Measurements from ENCODE around the gene MUC12.
"Not testable (repeated sequence)": the region's sequence is repeated elsewhere in the genome, so short reads cannot be mapped to it uniquely, and the experiment has no call there.

The MUC12 gene, protein sequence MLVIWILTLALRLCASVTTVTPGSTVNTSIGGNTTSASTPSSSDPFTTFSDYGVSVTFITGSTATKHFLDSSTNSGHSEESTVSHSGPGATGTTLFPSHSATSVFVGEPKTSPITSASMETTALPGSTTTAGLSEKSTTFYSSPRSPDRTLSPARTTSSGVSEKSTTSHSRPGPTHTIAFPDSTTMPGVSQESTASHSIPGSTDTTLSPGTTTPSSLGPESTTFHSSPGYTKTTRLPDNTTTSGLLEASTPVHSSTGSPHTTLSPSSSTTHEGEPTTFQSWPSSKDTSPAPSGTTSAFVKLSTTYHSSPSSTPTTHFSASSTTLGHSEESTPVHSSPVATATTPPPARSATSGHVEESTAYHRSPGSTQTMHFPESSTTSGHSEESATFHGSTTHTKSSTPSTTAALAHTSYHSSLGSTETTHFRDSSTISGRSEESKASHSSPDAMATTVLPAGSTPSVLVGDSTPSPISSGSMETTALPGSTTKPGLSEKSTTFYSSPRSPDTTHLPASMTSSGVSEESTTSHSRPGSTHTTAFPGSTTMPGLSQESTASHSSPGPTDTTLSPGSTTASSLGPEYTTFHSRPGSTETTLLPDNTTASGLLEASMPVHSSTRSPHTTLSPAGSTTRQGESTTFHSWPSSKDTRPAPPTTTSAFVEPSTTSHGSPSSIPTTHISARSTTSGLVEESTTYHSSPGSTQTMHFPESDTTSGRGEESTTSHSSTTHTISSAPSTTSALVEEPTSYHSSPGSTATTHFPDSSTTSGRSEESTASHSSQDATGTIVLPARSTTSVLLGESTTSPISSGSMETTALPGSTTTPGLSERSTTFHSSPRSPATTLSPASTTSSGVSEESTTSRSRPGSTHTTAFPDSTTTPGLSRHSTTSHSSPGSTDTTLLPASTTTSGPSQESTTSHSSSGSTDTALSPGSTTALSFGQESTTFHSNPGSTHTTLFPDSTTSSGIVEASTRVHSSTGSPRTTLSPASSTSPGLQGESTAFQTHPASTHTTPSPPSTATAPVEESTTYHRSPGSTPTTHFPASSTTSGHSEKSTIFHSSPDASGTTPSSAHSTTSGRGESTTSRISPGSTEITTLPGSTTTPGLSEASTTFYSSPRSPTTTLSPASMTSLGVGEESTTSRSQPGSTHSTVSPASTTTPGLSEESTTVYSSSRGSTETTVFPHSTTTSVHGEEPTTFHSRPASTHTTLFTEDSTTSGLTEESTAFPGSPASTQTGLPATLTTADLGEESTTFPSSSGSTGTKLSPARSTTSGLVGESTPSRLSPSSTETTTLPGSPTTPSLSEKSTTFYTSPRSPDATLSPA (N-terminal part only)

GRCh38 chr7:100969066-100969615 is at the start of gene MUC12:
TSS of gene MUC12 (plus strand) at chr7:100969565. CDS start at chr7:100969623, 58 bp downstream.
- no peak for DNase-seq

DNA sequence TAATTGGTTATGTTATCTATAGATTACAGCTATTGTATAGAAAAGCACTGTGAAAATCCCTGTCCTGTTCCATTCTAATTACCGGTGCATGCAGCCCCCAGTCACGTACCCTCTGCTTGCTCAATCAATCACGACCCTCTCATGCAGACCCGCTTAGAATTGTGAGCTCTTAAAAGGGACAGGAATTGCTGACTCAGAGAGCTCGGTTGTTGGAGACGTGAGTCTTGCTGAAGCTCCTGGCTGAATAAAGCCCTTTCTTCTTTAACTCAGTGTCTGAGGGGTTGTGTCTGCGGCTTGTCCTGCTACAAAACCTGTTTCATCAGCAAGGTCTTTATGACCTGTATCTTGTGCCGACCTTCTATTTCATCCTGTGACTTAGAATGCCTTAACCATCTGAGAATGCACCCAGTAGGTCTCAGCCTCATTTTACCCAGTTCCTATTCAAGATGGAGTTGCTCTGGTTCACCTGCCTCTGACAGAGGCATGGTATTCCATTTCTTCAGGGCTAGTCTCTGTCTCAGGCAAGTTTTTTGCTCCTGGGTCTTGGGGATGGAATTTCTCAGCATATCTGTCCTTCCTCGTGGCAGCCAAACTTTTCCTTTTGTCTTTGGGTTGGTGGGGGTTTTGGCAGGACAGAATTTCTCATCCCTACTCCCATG is 49.5 kb upstream of the MUC12 start:
- not testable (repeated sequence) for DNase-seq

DNA sequence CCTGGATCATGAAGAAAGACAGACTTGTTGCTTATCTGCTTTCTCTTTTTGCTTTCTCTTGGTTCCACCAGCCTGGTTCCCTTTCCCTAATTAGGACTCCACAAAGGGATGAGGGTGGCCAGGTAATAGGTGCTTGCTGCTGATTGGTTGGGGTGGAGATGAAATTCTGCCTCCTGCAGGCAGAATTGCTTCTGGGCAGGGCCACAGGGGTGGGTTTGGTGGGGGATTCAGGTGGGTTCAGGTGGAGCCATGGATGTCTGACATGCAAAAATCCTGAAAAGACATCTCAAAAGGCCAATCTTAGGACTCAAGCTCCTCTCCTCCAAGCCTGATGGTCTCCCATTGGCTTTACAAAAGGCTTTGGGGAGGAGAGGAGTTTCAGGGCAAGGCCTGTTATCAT is 48.3 kb upstream of the MUC12 start:
- DNase-seq, result no peak

DNA sequence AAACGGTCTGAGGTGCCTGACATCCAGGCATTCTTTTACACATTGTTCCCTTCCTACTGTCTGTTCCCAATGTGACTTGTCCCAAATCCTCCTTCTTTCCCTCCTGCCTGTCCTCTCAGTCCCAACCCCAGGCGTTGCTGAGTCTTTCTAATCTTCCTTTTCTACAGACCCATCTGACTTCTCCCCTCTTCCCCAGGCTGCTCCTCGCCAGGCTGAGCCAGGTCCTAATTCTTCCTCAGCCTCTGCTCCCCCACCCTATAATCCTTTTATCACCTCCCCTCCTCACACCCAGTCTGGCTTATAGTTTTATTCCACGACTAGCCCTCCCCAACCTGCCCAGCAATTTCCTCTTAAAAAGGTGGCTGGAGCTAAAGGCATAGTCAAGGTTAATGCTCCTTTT is 45.7 kb upstream of the MUC12 start:
- not testable (repeated sequence) for DNase-seq

DNA sequence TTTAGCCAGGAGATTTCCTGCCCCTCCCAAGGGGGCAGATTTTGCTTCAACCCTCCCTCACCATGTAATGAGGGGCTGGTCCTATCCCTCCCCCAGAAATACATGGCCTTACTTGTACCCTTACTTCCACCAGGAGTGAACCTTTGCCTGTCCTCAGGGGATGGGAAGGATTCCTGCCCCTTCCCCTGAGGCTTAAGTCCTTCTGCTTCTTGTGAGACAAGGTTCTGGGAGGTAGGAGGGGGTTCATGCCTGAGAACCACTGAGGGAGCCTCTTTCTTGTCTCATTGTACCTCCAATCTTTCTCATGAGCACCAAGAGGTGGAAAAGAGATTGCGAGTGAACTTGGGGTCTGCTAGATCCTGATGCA is 39.6 kb upstream of the MUC12 start:
- DNase-seq, result no peak

- DNase-seq, result no peak
Observed at GRCh38 chr7:100933734-100934133, 35.6 kb upstream of the MUC12 start.

DNA sequence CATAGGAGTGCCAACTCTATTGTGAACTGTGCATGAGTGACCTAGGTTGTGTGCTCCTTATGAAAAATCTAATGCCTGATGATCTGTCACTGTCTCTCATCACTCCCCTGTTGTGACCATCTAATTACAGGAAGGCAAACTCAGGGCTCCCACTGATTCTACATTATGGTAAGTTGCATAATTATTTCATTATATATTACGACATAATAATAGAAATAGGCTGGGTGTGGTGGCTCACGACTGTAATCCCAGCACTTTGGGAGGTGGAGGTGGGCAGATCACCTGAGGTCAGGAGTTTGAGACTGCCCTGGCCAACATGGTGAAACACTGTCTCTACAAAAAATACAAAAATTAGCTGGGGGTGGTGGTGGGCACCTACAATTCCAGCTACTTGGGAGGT is 34.0 kb upstream of the MUC12 start:
- DNase-seq, result not testable (repeated sequence)

GRCh38 chr7:100936167-100936566 is 33.2 kb upstream of the MUC12 start:
- DNase-seq, result not testable (repeated sequence)

- no peak for DNase-seq
Observed at GRCh38 chr7:100942045-100942774, 27.2 kb upstream of the MUC12 start.

DNA sequence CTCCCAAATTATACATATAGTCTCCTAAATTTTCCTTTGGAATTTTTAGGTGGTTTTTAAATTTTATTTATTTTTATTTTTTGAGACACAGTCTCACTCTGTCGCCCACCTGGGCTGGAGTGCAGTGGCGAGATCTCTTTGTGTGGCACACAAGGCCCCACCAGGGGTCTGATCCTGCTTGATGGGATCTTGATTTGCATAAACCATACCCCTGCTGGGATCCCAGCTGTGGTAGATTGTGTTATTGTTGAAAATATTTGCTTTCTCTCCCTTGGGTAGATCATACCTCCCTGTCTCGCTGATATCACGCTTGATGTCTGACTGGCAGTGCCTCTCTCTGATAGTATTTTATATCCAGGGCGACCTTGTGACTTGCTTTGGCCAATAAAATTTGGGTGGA is 25.7 kb upstream of the MUC12 start:
- DNase-seq, result no peak

GRCh38 chr7:100944138-100944537 is 25.2 kb upstream of the MUC12 start:
- no peak for DNase-seq

- no peak for DNase-seq
Observed at GRCh38 chr7:100946111-100946510, 23.3 kb upstream of the MUC12 start.

DNA sequence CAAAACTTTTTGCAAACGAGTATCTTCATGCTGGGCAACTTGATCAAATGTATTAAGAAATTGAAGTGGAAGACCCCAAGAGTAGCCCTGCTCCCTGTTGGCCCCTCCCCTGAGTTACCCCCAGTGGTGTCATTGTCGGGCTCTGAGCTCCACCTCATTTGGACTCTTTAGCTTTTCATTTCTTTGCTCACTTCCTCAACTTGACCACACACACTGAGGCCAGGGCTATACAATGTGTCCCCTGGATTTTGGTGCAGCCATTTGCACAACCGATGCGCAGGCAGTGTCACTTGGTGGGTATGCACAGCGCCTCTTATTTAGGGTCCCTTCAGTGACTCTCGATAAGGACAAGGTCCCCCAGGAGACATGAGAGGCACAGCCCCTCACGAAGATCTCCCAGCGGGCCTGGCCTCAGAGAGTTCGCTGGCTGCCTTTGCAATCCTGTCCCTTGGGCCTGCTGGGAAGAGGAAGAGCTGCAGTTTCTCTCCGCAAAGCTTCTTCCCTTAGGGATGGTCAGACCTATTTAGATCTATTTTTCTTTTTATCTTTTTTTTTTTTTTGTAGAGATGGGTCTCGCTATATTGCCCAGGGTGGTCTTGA is 22.5 kb upstream of the MUC12 start:
- no peak for DNase-seq

GRCh38 chr7:100947792-100948191 is 21.6 kb upstream of the MUC12 start:
- DNase-seq, result no peak

- DNase-seq, result no peak
Observed at GRCh38 chr7:100949227-100949932, 20.0 kb upstream of the MUC12 start, which contains the start of gene MUC3A. TSS of gene MUC3A (plus strand) at chr7:100949534. CDS start at chr7:100949625, 91 bp downstream.

DNA sequence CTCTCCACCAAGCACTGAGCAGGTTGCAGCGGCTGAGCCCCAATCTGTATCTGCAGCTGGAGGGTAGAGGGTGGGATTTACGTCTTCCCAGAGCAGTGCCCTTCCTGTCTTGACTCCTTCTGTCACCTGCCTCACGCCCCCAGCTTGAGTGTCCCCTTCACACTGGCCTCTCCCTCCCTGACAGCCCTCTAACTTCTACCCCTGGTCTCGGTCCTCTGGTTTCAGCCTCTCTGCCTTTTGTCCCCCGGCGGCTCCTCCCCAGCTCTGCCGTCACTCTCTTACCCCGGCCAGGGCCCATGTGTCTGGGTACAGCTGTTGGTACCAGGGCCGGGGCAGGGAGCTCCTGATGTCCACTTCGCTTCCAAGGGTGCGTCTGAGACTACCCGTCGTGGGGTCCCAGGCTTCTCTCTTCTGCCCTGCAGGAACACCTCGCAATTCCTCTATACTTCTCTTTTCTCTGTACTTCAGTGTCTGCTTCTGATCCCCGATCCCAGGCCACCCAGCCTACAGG is 19.4 kb upstream of the MUC12 start:
- DNase-seq, result no peak

DNA sequence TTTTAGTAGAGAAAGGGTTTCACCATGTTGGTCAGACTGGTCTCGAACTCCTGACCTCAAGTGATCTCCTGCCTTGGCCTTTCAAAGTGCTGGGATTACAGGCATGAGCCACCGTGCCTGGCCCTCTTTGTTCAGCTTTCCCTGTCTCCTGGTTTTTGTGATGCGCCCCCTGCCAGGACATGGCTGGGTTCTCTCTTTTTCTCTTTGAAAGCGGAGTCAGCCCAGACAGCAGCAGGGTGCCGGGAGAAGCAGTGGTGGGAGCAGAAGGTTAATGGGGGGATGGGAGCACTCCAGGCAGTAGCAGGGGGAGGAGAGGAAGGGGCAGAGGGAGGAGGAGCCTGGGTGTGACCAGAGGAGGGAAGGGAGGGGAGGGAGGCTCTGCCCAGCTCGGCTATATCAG is 18.2 kb upstream of the MUC12 start:
- no peak for DNase-seq

GRCh38 chr7:100951888-100952560 is 17.3 kb upstream of the MUC12 start:
- DNase-seq, result no peak

- DNase-seq, result no peak
Observed at GRCh38 chr7:100952641-100953040, 16.7 kb upstream of the MUC12 start.
